Sigmoid colon (tissue), 4 donors: ENCODE results near the gene XPR1.

Source experiments
- CTCF ChIP-seq, 4 experiments: fragments of 450-650 bp in 3 of 4; fragments of 200-600 bp in 1 of 4; IDR thresholded peaks; one replicate each; pipeline ENCODE4 v1.5.1; 2016 to 2019; ENCODE audit warnings: antibody characterized with exemption in 4 of 4, mild to moderate bottlenecking in 3 of 4, moderate library complexity in 2 of 4
- EP300 ChIP-seq, 4 donors: sonication (generic); formaldehyde crosslinking; IDR thresholded peaks; one replicate each; pipeline ENCODE4 v1.6.1; 2017; ENCODE audit warnings: antibody characterized with exemption in 4 of 4

- TF ChIP-seq CTCF (IDR thresholded peaks at IDR 0.05): no peak
- TF ChIP-seq EP300 (IDR thresholded peaks at IDR 0.05): no peak
These were observed 1.5 kb downstream of the XPR1 start for GRCh38 chr1:180633057-180634056.
